ES-I3 (cell line): Measurements from ENCODE around the gene ANKRD13B.

Experiments
- H3K36me3 ChIP-seq: 2 replicates; pipeline ENCODE4 v1.6.1; 2013; ENCODE audit warnings: mild to moderate bottlenecking, low read length, control low read depth, moderate library complexity; ENCODE audit not compliant: insufficient read depth
- H3K4me1 ChIP-seq: 2 replicates; pipeline ENCODE4 v1.6.1; 2013; ENCODE audit warnings: mild to moderate bottlenecking, control low read depth, low read length; ENCODE audit not compliant: insufficient read depth
- H3K9ac ChIP-seq: 2 replicates; pipeline ENCODE4 v1.6.1; 2013; ENCODE audit warnings: low read depth, mild to moderate bottlenecking, low read length, moderate library complexity
- H3K9me3 ChIP-seq: 2 replicates; pipeline ENCODE4 v1.6.1; 2013; ENCODE audit warnings: mild to moderate bottlenecking, low read length, moderate library complexity; ENCODE audit not compliant: control insufficient read depth, insufficient read depth

The ANKRD13B gene

DNA sequence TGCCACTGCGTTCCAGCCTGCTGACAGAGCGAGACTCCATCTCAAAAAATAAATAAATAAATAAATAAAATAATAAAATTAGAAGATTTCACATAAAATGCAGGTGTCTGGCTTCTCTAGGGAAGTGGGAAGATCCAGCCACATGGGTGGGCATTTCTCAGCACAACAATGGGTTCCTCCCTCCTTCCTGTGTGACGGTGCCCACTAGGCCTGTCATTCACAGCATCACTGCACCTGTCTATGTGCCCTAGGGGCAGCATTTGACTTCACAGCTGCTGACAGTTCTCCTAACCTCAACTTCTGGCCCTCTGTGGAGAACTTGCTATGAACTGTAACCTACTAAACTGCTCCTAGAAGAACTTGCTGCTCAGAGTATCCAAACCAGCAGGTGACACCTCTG lies 29.1 kb upstream of the ANKRD13B start:
- H3K9ac ChIP-seq = no peak overlapping the region

DNA sequence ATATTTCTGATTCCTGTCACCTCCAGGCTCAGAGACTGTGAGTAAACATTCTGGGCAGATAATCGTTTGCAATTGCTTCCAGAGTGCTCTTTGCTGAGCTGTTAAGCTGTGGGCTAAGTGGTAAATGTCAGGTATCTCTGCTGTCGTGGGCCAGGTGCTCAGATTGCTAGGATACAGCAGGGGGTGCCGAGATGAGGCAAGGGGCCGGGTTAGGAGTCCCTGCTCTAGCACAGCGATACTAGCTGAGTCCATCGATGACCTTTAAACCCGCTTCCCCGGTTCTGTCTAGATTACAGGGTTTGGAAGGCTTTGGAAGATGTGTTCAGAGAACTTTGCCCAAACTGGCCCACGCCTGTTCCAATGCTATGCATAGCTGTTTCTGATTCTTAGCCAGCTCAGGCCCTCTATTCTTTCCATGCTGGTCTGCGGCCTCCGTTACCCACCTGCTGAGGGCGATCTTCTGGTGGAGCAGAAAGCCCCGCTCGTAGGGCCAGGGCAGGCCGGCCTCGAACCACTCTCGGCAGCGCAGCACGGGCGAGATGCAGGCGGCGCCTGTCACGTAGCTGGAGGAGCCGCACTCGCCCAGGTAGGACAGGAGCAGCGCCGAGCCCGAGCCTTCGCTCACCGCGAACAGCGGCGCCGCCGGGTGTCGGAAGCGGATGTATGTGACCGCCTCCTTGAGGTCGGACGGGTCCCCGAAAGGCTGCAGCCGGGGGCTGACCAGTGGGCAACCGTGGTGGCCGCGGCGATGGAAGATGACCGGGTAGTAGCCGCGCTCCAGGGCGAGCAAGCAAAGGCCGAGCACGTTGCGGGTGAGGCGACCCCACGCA lies 27.1 kb upstream of the ANKRD13B start:
- peaks cover 6% of the 10 kb centered on the region; the same call in 1 of the 2 replicates for H3K4me1 ChIP-seq
- no peaks in the 10 kb centered on the region for H3K36me3 ChIP-seq
- no peaks in the 10 kb centered on the region for H3K9me3 ChIP-seq
- H3K9ac ChIP-seq = peak overlapping the region; percentile 54

More for the DNA sequence above, 29.1 kb upstream of the ANKRD13B start:
- H3K36me3 ChIP-seq = no peaks in the 10 kb centered on the region
- peaks cover 6% of the 10 kb centered on the region; the same call in 1 of the 2 replicates for H3K4me1 ChIP-seq
- no peaks in the 10 kb centered on the region for H3K9me3 ChIP-seq

DNA sequence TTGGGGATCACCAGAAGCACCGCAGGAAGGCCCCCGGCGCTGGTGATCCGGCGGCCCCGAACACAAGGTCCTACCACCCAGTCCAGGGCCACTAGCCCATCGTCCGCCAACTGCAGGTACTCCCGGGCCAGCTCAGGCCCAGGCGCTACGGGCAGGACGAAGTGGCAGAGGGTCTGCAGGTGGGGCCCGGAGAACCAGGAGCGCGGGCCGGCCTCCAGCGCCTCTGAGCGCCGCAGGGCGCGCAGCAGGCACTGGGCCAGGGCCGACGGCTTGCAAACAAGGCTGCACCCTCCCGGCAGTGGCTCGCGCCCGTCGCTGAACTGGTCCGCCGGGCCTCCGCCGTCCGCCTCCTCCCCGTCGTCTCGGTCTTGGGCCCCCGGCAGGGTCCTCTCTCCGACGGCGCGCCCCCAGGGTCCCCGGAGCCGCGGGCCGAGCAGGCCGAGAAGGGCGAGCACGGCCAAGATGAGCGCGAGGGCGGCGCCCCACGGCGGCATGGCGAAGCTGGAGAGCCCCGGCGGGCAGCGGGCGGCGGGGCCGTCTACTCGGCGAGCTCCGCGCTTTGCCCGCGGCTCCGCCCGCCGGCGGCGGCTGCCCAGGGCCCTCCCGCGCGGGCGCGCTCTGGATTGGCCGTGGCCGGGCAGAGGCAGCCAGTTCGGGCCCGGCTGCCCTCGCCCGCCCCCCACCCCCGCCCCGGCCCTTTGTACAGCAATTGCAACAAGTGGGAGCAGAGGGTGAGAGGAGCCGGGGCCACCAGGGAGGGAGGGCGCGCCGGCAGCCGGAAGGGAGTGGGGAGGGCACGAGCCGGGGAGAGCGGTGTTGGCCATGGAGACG lies 26.2 kb upstream of the ANKRD13B start, which contains the start of gene ABHD15:
ABHD15 (minus strand) TSS at position 565 of the 831 bp plus-strand sequence; CDS start at position 494, 71 bp downstream.
- no peaks in the 10 kb centered on the region for H3K9me3 ChIP-seq
- H3K4me1 ChIP-seq = peaks cover 6% of the 10 kb centered on the region; the same call in 1 of the 2 replicates
- H3K9ac ChIP-seq = peak within 1 kb of the TSS; percentile 54
- H3K36me3 ChIP-seq = no peaks in the 10 kb centered on the region

DNA sequence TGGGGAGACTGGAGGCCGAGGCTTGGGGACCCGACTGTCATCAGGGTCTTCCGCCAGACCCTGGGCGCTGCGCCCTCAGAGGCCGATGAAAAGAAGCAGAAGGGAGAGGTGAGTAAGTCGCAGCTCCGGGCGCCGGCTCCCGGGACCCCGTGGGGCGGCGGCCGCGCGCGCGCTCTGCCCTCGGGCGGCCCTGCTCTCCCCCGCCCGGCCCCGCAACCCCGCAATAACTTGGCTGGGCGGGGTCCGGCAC lies 25.7 kb upstream of the ANKRD13B start:
- no peaks in the 10 kb centered on the region for H3K36me3 ChIP-seq
- peak overlapping the region; percentile 54; the same call in 1 of the 2 replicates for H3K9ac ChIP-seq
- peaks cover 7% of the 10 kb centered on the region; the same call in 1 of the 2 replicates for H3K4me1 ChIP-seq
- H3K9me3 ChIP-seq = no peaks in the 10 kb centered on the region

DNA sequence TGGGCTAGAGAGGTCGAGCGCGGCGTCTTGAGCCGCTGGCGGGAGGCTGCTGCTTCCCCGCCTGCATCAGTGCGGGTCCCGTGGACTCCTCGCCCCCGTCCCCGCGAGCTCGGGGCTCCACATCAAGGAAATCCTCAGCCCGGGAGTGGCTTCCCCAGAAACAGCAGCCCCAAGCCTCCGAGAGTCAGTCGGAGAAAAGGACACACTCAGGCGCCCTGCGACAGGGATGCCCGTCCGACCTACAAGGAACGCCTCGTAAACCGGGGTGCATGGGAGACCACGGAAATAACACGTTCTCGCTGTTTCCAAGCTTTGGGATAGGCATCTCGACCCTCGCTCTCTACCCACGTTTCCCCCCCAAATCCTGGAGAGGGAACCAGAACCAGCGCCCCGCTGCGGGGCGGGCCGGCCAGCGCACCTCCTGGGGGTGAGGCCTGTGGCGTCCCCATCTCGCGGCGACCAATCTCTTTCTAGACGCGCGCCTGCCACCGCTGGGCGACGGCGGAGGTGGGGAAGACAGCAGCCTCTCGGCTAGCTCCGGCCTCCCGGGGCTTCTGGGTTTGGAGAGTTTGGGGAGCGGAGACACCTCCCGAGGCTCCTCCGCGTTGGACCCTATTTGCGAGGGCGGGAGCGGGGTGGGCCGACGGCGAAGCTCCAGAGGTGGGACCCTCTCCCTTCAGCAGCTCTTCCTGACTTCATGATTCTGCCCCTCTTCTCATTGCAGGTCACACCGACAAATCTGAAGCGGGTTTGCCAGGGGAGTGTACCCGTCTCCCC lies 25.2 kb upstream of the ANKRD13B start:
- no peaks in the 10 kb centered on the region for H3K9me3 ChIP-seq
- H3K9ac ChIP-seq = peak overlapping the region; percentile 54
- peaks cover 8% of the 10 kb centered on the region; the same call in 1 of the 2 replicates for H3K4me1 ChIP-seq
- H3K36me3 ChIP-seq = no peaks in the 10 kb centered on the region

DNA sequence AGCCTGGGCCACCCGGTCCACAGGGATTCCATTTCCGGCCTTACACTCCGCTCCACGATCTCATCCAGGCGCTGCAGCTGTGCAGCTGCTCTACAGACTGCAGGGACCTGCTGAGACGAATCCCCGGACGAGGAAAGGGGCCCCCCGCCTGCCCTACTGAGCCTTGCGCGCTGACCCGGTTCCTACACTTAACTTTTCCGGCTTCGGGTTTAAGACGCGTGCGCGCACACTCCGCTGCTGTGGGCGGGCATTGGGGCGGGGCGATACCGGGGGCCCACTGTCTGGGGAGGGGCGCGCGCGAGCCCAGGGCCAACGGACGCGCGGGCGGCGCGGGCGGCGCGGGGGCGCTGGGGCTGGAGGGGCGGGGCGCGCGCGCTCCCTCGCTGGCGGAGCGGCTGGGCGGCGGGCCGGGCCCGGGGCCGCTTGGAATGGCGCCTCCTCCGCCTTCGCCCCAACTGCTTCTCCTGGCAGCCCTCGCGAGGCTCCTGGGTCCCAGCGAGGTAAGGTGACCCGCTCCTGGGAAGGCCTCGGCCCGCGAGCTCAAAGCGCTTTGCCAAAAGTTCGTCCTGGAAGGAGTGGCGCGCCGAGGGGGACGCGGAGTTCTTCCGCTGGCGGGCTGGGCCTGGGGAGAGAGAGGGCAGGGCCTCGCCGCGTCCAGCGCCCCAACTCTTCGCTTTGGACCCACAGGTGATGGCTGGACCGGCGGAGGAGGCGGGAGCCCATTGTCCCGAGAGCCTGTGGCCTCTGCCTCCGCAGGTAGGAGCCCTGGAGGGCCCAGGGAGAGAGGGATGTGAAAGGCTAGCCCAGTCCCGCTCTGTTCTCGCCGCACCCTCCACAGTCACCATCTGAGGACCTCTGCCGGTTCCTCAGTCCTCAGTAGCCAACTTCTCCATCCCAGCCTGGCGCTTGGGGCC lies 24.3 kb upstream of the ANKRD13B start, which contains the start of gene TP53I13:
TP53I13 (plus strand) TSS at position 371 of the 914 bp plus-strand sequence; CDS start at position 429, 58 bp downstream.
- peak within 1 kb of the TSS; percentile 59 for H3K9ac ChIP-seq
- no peaks in the 10 kb centered on the region for H3K9me3 ChIP-seq
- peaks cover 8% of the 10 kb centered on the region; the same call in 1 of the 2 replicates for H3K4me1 ChIP-seq
- no peaks in the 10 kb centered on the region for H3K36me3 ChIP-seq

DNA sequence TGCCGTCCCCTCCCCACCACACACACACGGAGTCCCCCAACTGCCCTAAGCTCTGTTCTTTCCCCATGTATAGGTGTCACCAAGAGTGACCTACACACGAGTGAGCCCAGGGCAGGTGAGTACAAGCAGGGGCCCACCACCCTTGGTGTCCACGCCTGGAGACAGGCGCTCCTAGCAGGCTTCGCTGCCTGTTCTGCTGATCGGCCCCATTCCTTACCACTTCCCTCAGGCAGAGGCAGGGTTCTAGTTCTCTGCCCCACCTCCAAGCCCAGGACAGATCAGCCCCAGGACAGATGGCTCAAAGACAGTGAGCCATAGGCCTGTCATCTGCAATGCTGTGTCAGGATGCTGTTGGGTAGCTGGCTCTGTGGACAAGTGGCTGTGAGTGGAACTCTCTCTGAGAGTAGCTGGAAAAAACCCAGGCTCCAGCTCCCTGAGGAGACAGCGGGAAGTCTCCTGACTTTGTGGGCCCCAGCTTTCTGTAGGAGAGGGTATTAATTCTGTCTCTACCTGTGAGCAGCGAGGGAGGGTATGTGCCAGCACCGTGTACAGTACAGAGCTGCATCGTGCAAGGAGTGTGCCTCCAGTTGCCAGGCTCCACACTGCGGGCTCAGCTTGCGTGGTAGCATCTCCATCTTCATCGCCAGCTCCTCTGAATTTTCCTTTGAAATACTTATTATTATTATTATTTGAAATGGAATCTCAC lies 23.5 kb upstream of the ANKRD13B start:
- no peaks in the 10 kb centered on the region for H3K9me3 ChIP-seq

DNA sequence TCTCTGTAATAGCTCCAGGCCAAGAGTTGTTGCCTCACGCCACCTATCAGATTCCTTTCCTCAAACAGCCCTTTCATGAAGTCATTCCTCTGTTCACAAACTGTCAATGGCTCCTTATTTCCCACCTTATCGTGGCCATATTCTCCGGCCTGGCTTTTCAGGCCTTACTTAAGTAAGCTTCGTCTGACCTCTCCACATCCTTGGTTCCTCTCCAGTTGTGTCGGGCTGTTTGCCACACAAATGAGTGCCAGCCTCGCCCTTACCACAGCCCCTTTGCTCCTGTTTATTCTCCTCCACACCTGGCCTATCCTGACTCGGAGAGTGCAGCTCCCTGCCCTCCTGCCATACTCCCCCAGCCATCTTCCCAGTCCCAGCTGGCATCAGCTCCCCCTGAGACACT lies 22.4 kb upstream of the ANKRD13B start:
- H3K4me1 ChIP-seq = peaks cover 6% of the 10 kb centered on the region; the same call in 1 of the 2 replicates
- H3K36me3 ChIP-seq = no peaks in the 10 kb centered on the region
- no peaks in the 10 kb centered on the region for H3K9me3 ChIP-seq
- H3K9ac ChIP-seq = no peak overlapping the region

More for the DNA sequence above, 23.5 kb upstream of the ANKRD13B start:
- peak overlapping the region; percentile 59 for H3K9ac ChIP-seq
- peaks cover 8% of the 10 kb centered on the region; the same call in 1 of the 2 replicates for H3K4me1 ChIP-seq
- no peaks in the 10 kb centered on the region for H3K36me3 ChIP-seq

DNA sequence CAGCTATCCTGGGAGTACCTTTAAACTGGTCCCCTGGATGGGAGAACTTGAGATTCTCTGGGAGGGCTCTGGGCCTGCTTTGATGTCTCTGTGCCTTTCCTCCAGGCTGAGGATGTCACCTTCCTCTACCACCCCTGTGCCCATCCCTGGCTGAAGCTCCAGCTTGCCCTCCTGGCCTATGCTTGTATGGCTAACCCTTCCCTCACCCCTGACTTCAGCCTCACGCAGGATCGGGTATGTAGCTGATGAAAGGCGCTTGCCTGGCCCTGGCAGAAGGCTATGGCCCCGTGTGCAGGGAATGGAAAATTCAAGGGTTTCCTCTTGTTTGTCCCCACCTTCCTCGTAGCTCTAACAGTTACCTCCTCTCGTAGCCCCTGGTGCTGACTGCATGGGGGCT lies 21.4 kb upstream of the ANKRD13B start:
- no peak overlapping the region for H3K9ac ChIP-seq
- H3K4me1 ChIP-seq = peaks cover 3% of the 10 kb centered on the region; the same call in 1 of the 2 replicates
- no peaks in the 10 kb centered on the region for H3K9me3 ChIP-seq
- H3K36me3 ChIP-seq = no peaks in the 10 kb centered on the region

DNA sequence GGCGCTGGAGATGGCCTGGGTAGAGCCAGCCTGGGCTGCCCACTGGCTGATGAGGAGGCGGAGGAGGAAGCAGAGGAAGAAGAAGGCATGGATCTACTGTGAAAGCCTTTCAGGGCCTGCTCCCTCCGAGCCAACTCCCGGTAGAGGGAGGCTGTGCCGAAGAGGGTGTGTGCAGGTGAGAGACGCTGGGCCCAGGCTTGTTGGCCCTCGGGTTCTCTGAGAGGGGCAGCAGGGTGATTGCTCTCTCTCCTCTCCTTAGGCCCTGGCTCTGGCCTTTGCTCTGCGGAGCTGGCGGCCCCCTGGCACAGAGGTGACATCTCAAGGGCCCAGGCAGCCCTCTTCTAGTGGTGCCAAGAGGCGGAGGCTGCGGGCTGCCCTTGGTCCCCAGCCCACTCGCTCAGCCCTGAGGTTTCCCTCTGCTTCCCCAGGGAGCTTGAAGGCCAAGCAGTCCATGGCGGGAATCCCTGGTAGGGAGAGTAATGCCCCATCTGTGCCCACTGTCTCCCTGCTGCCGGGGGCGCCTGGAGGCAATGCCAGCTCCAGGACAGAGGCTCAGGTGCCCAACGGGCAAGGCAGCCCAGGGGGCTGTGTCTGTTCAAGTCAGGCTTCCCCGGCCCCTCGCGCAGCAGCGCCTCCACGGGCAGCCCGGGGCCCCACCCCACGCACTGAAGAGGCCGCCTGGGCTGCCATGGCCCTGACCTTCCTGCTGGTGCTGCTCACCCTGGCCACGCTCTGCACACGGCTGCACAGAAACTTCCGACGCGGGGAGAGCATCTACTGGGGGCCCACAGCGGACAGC lies 20.9 kb upstream of the ANKRD13B start:
- Histone ChIP-seq H3K36me3 (no peaks in the 10 kb centered on the region), H3K9me3 (no peaks in the 10 kb centered on the region), H3K4me1 (peaks cover 3% of the 10 kb centered on the region; the same call in 1 of the 2 replicates), H3K9ac (peak overlapping the region; percentile 38; the same call in 1 of the 2 replicates)

DNA sequence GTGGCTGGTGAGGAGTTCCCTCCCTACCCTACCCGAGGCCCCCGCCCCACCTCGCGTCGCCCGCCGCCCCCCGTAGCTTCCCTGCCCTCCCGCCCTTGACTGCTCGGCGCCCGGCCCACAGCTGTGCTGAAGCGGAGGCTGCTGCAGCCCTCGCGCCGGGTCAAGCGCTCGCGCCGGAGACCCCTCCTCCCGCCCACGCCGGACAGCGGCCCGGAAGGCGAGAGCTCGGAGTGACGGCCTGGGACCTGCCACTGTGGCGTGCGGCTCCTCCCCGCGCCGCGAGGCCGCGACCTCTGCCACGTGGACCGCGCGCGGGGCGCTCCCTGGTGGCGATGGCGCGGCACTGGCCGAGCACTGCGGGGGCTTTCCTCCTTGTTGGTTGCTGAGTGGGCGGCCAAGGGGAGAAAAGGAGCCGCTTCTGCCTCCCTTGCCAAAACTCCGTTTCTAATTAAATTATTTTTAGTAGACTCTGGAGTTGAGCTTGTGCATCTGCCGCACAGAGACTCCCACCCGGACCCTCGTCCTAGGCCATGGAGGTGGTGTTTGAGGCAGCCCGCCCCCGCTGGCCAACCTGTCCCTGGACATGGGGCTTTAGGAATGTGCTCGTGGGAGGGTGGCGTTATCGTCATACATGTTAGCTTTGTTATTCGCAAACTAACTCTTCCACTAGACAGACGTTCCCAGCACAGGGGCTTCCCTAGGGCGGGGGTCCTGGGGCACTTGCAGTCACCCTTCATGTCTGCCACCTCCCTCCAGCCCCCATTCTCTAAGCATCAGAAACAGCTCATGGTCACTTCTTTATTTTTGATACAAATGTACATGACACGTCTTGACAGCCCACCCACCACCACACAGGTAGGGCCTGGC lies 20.0 kb upstream of the ANKRD13B start:
- H3K9me3 ChIP-seq = no peaks in the 10 kb centered on the region
- peak overlapping the region; percentile 38; the same call in 1 of the 2 replicates for H3K9ac ChIP-seq
- peaks cover 3% of the 10 kb centered on the region; the same call in 1 of the 2 replicates for H3K4me1 ChIP-seq
- no peaks in the 10 kb centered on the region for H3K36me3 ChIP-seq
